ENCODE measurements around the gene CFAP74. TPM values are rescaled to one million over a fixed set of nuclear protein-coding genes. Genes with fewer than 3 reads are reported as not detected.
A peak's percentile ranks its signal among the peaks of the same experiment; 100 is the strongest.

The CFAP74 gene
- polyA plus RNA-seq, 2 of the 4 experiments (the other 2 are of a cell fraction), result 0.03 to 0.04 TPM

- WGBS (ENCODE audit: missing lambda C conversion rate), result 83% methylated on average over 12 of the region's 12 CpGs
- H3K9me3 ChIP-seq, result no peaks in the 10 kb centered on the region
- no peak overlapping the region for H3K4me2 ChIP-seq
- ChIA-PET CTCF (interaction anchor here (0.6 to 0.7 kb wide), 2 partner anchors 17 to 495 kb away, joined by 3 read pairs; no protein-coding TSS in a partner anchor), POLR2A (no interaction called here)
- no peak for TF ChIP-seq NPAS2 (CRISPR knock-in tag; IDR thresholded peaks at IDR 0.05; ENCODE audit: borderline replicate concordance)
- no peak for TF ChIP-seq HOXB13 (CRISPR knock-in tag; IDR thresholded peaks at IDR 0.05; ENCODE audit: low read depth)
- TF ChIP-seq HEYL (CRISPR knock-in tag; IDR thresholded peaks at IDR 0.05), result no peak
- TF ChIP-seq ZSCAN20 (CRISPR knock-in tag; IDR thresholded peaks at IDR 0.05), result no peak
- FAIRE-seq (no peak), DNase-seq (ENCODE audit: low read depth in 1 of 2, low spot score in 1 of 2) (no peak), ATAC-seq (no peak)
- no peak overlapping the region for H3K27ac ChIP-seq
- peaks cover 21% of the 10 kb centered on the region for H3K4me1 ChIP-seq
- no peak overlapping the region for H3K4me3 ChIP-seq
These were observed 100.4 kb downstream of the CFAP74 start for GRCh38 chr1:1903224-1903623.

GRCh38 chr1:1901641-1902294, 101.8 kb downstream of the CFAP74 start:
- CTCF ChIA-PET, result interaction anchor here (0.8 to 1.6 kb wide), 6 partner anchors 10 to 147 kb away, joined by 3 to 4 read pairs (median 4); no protein-coding TSS in a partner anchor
- ATAC-seq (no peak), FAIRE-seq (no peak), DNase-seq (ENCODE audit: low read depth in 1 of 2, low spot score in 1 of 2) (no peak)
- Histone ChIP-seq H3K4me3 (no peak overlapping the region), H3K4me2 (no peak overlapping the region), H3K27ac (no peak overlapping the region), H3K9me3 (no peaks in the 10 kb centered on the region), H3K4me1 (peaks cover 13% of the 10 kb centered on the region; the same call in 2 of the 3 replicates)
- POLR2A ChIA-PET, result no interaction called here
- TF ChIP-seq JUNB (IDR thresholded peaks at IDR 0.05), result no peak
- no peak for TF ChIP-seq HES2 (IDR thresholded peaks at IDR 0.05)
- no peak for TF ChIP-seq CHD4 (IDR thresholded peaks at IDR 0.05; ENCODE audit: borderline replicate concordance)
- TF ChIP-seq FOXS1 (CRISPR knock-in tag; IDR thresholded peaks at IDR 0.05), result no peak
- no peak for TF ChIP-seq SREBF2 (IDR thresholded peaks at IDR 0.05)
- no peak for TF ChIP-seq ATOH8 (CRISPR knock-in tag; IDR thresholded peaks at IDR 0.05; ENCODE audit: low read depth)
- WGBS (ENCODE audit: missing lambda C conversion rate), result 93% methylated on average over 2 of the region's 13 CpGs

- Histone ChIP-seq H3K27ac (no peak overlapping the region), H3K4me2 (no peak overlapping the region), H3K9me3 (no peaks in the 10 kb centered on the region), H3K4me3 (no peak overlapping the region), H3K4me1 (peaks cover 10% of the 10 kb centered on the region; the same call in 1 of the 3 replicates)
- ChIA-PET CTCF (interaction anchor here (0.8 to 3.8 kb wide), 7 partner anchors 8 to 148 kb away, joined by 3 to 25 read pairs (median 4); no protein-coding TSS in a partner anchor), POLR2A (interaction anchor here (1.2 kb wide), 1 partner anchor 8 kb away, joined by 3 read pairs; no protein-coding TSS in a partner anchor)
- no peak for DNase-seq (ENCODE audit: low read depth in 1 of 2, low spot score in 1 of 2)
- no peak for FAIRE-seq
- TF ChIP-seq PHF8 (IDR thresholded peaks at IDR 0.05; ENCODE audit: borderline replicate concordance, low read depth), result no peak
- TF ChIP-seq HOXB5 (CRISPR knock-in tag; IDR thresholded peaks at IDR 0.05), result no peak
- TF ChIP-seq RCOR1 (IDR thresholded peaks at IDR 0.05; ENCODE audit: low read depth, low read length), result no peak
- TF ChIP-seq MAFK (IDR thresholded peaks at IDR 0.05; ENCODE audit: partially characterized antibody), result no peak
- TF ChIP-seq EHF (CRISPR knock-in tag; IDR thresholded peaks at IDR 0.05), result no peak
- TF ChIP-seq FOSB (CRISPR knock-in tag; IDR thresholded peaks at IDR 0.05), result no peak
- no peak for TF ChIP-seq BCL3 (IDR thresholded peaks at IDR 0.05)
- no peak for TF ChIP-seq GATA3 (IDR thresholded peaks at IDR 0.05; ENCODE audit: borderline replicate concordance)
- TF ChIP-seq BHLHE40 (IDR thresholded peaks at IDR 0.05; ENCODE audit: low read depth, low read length), result no peak
- no peak for TF ChIP-seq KDM1A (IDR thresholded peaks at IDR 0.05; ENCODE audit: low read depth)
- no peak for TF ChIP-seq USF2 (IDR thresholded peaks at IDR 0.05)
- no peak for TF ChIP-seq NR3C1 (IDR thresholded peaks at IDR 0.05)
- no peak for TF ChIP-seq POLR2A (IDR thresholded peaks at IDR 0.05; ENCODE audit: low read length)
- no peak for TF ChIP-seq HOXA7 (CRISPR knock-in tag; IDR thresholded peaks at IDR 0.05)
- no peak for TF ChIP-seq SMC3 (IDR thresholded peaks at IDR 0.05)
- TF ChIP-seq HOXB13 (CRISPR knock-in tag; IDR thresholded peaks at IDR 0.05; ENCODE audit: low read depth), result no peak
- no peak for TF ChIP-seq PBX3 (IDR thresholded peaks at IDR 0.05)
- TF ChIP-seq NPAS2 (CRISPR knock-in tag; IDR thresholded peaks at IDR 0.05; ENCODE audit: borderline replicate concordance), result no peak
- ATAC-seq, result peak in 1 of 2 experiments; percentile 21; a peak in 1 of 6 replicates
- 85% methylated on average over 6 of the region's 14 CpGs for WGBS (ENCODE audit: missing lambda C conversion rate)
These were observed 102.5 kb downstream of the CFAP74 start for GRCh38 chr1:1900883-1901640.
